Endodermal cell (in vitro differentiated cells): Measurements from ENCODE around the gene CREBBP. TPM values are rescaled to one million over a fixed set of nuclear protein-coding genes. Genes with fewer than 3 reads are reported as not detected.

Experiments
- DNase-seq: peaks from one replicate; pipeline ENCODE4 v3.0.0-alpha.2; 2017
- H3K27ac ChIP-seq: 2 replicates; pipeline ENCODE4 v1.5.1; 2013; ENCODE audit warnings: mild to moderate bottlenecking, low read depth, low read length, moderate library complexity
- H3K27me3 ChIP-seq: 2 replicates; pipeline ENCODE4 v1.6.1; 2013; ENCODE audit warnings: mild to moderate bottlenecking, low read length, moderate library complexity; ENCODE audit not compliant: insufficient read depth, control insufficient read depth, poor library complexity, severe bottlenecking
- H3K36me3 ChIP-seq: 2 replicates; pipeline ENCODE4 v1.7.0; 2013; ENCODE audit warnings: mild to moderate bottlenecking, low read length, moderate library complexity; ENCODE audit not compliant: control insufficient read depth, insufficient read depth
- H3K4me1 ChIP-seq: one replicate; pipeline ENCODE4 v1.7.0; 2013; ENCODE audit warnings: low read length; ENCODE audit not compliant: control insufficient read depth, insufficient read depth
- H3K4me3 ChIP-seq: 2 replicates; pipeline ENCODE4 v1.5.1; 2013; ENCODE audit warnings: mild to moderate bottlenecking, low read length, moderate library complexity
- H3K9ac ChIP-seq: 2 replicates; pipeline ENCODE4 v1.6.1; 2013; ENCODE audit warnings: mild to moderate bottlenecking, low read length, moderate library complexity; ENCODE audit not compliant: poor library complexity, severe bottlenecking; ENCODE audit errors: extremely low read depth
- H3K9me3 ChIP-seq: 2 replicates; pipeline ENCODE4 v1.6.1; 2013; ENCODE audit warnings: mild to moderate bottlenecking, low read length, moderate library complexity; ENCODE audit not compliant: control insufficient read depth
- H3K27ac Mint-ChIP-seq: 2 replicates; pipeline ENCODE4 v1.8.0; 2020; ENCODE audit warnings: mixed read lengths
- H3K27me3 Mint-ChIP-seq: 2 replicates; pipeline ENCODE4 v1.8.0; 2021; ENCODE audit warnings: mild to moderate bottlenecking, mixed read lengths; ENCODE audit not compliant: insufficient read depth
- H3K36me3 Mint-ChIP-seq: 2 replicates; pipeline ENCODE4 v1.8.0; 2020; ENCODE audit warnings: low read depth, mixed read lengths
- H3K4me1 Mint-ChIP-seq: 2 replicates; pipeline ENCODE4 v1.8.0; 2020; ENCODE audit warnings: mixed read lengths
- H3K4me3 Mint-ChIP-seq: 2 replicates; pipeline ENCODE4 v1.8.0; 2020; ENCODE audit warnings: mild to moderate bottlenecking, moderate library complexity, mixed read lengths
- H3K9me3 Mint-ChIP-seq: 2 replicates; pipeline ENCODE4 v1.8.0; 2020; ENCODE audit warnings: mild to moderate bottlenecking, mixed read lengths
- WGBS, 2 experiments: methylation state at CpG; one replicate each; pipeline versions ENCODE4 v1.1.5 to v1.1.7; 2013; ENCODE audit warnings: missing lambda C conversion rate in 2 of 2, mixed read lengths in 1 of 2; ENCODE audit not compliant: insufficient coverage in 1 of 2, insufficient read length in 1 of 2; 5-methylcytosine and 5-hydroxymethylcytosine counted together
- total RNA-seq, 2 donors: library from RNA; stranded (reverse); fragmentation: NEBNext Ultra II Directional in 1 of 2; extraction: Animal tissue kit (Norgen Biotek cat#: 25700) in 1 of 2; gene quantifications; 2 replicates in 1 of 2; 3 replicates in 1 of 2; pipeline ENCODE4 v1.2.1, GENCODE V29; 2021
- TF ChIP-seq, protein P1 (sequence below): fragments of 200-600 bp; sonication (generic); conservative IDR thresholded peaks from 2 replicates; pipeline ENCODE4 v1.5.0; 2021; ENCODE audit warnings: antibody characterized with exemption, mild to moderate bottlenecking

The CREBBP gene
- total RNA-seq, 2 donors from 2014 or later, result 71.1 to 103 TPM

DNA sequence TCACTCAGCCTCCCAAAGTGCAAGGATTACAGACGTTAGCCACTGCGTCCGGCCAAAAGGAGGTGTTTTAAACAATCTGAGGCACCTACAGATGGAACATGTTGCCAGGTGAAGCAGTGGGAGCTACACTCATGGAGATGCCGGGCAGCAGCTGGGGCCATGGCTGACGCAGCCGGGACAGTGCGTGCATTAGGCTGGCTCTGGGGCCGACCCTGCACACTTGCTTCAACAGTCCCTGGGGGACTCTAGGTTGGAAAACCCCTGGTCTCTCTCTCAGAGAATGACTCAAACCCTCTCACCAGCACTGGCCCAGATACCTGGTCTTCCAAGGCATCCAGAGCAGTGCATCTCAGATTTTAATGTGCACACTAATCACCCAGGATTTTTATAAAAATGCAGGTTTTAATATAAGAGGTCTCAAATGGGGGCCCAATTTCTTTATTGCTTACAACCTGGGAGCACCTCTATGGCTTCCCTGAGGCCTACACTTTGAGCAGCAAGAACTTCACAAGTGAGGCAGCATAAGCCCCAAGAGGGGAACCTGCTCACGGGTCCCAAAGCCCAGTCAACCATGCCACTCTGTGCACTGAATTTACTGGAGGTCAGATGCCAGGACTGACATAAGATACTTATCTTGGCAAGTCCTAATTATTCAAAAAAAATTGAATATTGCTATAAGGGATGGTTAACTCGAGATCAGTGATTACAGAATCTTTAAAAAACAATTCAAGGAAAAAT lies 92.4 kb downstream of the CREBBP start:
- Histone ChIP-seq H3K9ac (no peak overlapping the region), H3K4me3 (no peak overlapping the region), H3K27ac (no peak overlapping the region), H3K9me3 (no peaks in the 10 kb centered on the region), H3K4me1 (no peaks in the 10 kb centered on the region), H3K27me3 (no peaks in the 10 kb centered on the region), H3K36me3 (peaks cover 93% of the 10 kb centered on the region)
- Mint-ChIP-seq H3K9me3 (no peaks in the 10 kb centered on the region), H3K27ac (no peak overlapping the region), H3K27me3 (no peaks in the 10 kb centered on the region), H3K36me3 (peaks cover 50% of the 10 kb centered on the region), H3K4me1 (no peaks in the 10 kb centered on the region), H3K4me3 (no peak overlapping the region)
- WGBS, 2 experiments, result 93 to 96% methylated on average over 6 to 10 of the region's 10 CpGs
- TF ChIP-seq, protein P1, sequence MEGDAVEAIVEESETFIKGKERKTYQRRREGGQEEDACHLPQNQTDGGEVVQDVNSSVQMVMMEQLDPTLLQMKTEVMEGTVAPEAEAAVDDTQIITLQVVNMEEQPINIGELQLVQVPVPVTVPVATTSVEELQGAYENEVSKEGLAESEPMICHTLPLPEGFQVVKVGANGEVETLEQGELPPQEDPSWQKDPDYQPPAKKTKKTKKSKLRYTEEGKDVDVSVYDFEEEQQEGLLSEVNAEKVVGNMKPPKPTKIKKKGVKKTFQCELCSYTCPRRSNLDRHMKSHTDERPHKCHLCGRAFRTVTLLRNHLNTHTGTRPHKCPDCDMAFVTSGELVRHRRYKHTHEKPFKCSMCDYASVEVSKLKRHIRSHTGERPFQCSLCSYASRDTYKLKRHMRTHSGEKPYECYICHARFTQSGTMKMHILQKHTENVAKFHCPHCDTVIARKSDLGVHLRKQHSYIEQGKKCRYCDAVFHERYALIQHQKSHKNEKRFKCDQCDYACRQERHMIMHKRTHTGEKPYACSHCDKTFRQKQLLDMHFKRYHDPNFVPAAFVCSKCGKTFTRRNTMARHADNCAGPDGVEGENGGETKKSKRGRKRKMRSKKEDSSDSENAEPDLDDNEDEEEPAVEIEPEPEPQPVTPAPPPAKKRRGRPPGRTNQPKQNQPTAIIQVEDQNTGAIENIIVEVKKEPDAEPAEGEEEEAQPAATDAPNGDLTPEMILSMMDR, result no peak
- DNase-seq, result no peak

DNA sequence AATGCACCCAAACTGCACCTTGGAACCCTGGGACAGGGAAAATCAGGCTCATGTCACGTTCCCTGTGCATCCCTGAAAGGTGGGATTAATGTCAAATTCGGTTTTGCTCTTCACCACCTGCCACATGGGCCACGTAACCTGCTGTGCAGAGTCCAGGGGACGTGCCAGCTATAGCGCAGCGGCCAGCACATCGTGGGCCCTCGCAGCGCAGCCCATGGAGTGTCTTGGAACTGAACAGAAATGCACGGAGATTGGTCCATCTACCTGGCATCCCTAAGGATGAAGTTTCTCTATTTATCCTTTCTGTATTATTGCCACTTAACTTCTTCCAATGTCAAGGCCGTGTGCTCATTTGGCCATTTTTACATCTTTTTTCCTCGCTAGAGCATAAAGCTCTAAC lies 95.1 kb downstream of the CREBBP start:
- TF ChIP-seq, protein P1, result no peak
- Histone ChIP-seq H3K27ac (no peak overlapping the region), H3K27me3 (no peaks in the 10 kb centered on the region), H3K36me3 (peaks cover 93% of the 10 kb centered on the region), H3K9ac (no peak overlapping the region), H3K4me3 (no peak overlapping the region), H3K9me3 (no peaks in the 10 kb centered on the region), H3K4me1 (no peaks in the 10 kb centered on the region)
- no peaks in the 10 kb centered on the region for H3K4me1 Mint-ChIP-seq
- no peak overlapping the region for H3K27ac Mint-ChIP-seq
- WGBS, 2 experiments, result 93 to 94% methylated on average over 11 to 12 of the region's 12 CpGs
- no peak for DNase-seq
- no peaks in the 10 kb centered on the region for H3K27me3 Mint-ChIP-seq
- H3K9me3 Mint-ChIP-seq, result no peaks in the 10 kb centered on the region
- no peak overlapping the region for H3K4me3 Mint-ChIP-seq
- peaks cover 45% of the 10 kb centered on the region for H3K36me3 Mint-ChIP-seq

DNA sequence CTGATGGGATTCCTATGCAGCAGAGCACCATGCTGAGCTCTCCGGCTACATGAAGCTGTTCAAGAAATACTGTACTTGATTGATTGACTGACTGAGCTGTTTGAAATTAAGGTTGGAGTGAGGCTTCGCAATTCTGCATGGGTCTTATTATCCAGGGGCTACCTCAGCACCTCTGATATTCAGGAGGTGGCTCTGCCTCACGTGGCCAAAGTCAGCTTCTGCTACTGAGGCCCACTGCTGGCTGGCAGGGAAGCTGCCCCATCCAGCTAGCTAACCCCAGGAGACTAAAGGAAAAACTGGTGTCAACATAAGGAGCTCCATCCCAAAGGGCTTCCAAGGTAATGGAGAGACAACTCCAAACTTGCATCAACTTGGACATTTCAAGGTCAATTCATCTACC lies 97.0 kb downstream of the CREBBP start:
- Histone ChIP-seq H3K4me1 (no peaks in the 10 kb centered on the region), H3K27ac (no peak overlapping the region), H3K4me3 (no peak overlapping the region), H3K9ac (no peak overlapping the region), H3K27me3 (no peaks in the 10 kb centered on the region), H3K9me3 (no peaks in the 10 kb centered on the region), H3K36me3 (peaks cover 93% of the 10 kb centered on the region)
- Mint-ChIP-seq H3K27ac (peak overlapping the region; percentile 13), H3K36me3 (peaks cover 48% of the 10 kb centered on the region), H3K27me3 (no peaks in the 10 kb centered on the region), H3K4me1 (no peaks in the 10 kb centered on the region), H3K4me3 (no peak overlapping the region), H3K9me3 (no peaks in the 10 kb centered on the region)
- DNase-seq, result no peak
- WGBS, 2 experiments, result 89 to 94% methylated on average over 2 to 3 of the region's 3 CpGs
- TF ChIP-seq, protein P1, result peak; percentile 19
